Lung (tissue), 12 donors: ENCODE measurements around the gene DUOX1. TPM values are rescaled to one million over a fixed set of nuclear protein-coding genes. Genes with fewer than 3 reads are reported as not detected.
A peak's percentile ranks its signal among the peaks of the same experiment; 100 is the strongest.

Experiments used
- ATAC-seq: fragments of 200-7000 bp; cut with Tn5 transposase; one replicate; pipeline ENCODE4 v1.9.1; 2020; ENCODE audit warnings: moderate number of reproducible peaks; ENCODE audit not compliant: insufficient read depth, low FRiP score
- DNase-seq, 3 donors: peaks; one replicate each; pipeline ENCODE4 v3.0.0-alpha.2; 2013 to 2017
- H3K27ac ChIP-seq, 2 donors: one replicate each; pipeline ENCODE4 v1.5.1; 2013; ENCODE audit warnings: mild to moderate bottlenecking in 2 of 2, moderate library complexity in 2 of 2, control low read depth in 1 of 2, inconsistent platforms in 1 of 2, low read depth in 1 of 2, low read length in 1 of 2
- H3K27me3 ChIP-seq, 3 donors: one replicate each; pipeline ENCODE4 v1.5.1; 2013; ENCODE audit warnings: low read length in 2 of 3; ENCODE audit not compliant: control insufficient read depth in 3 of 3, insufficient read depth in 3 of 3
- H3K36me3 ChIP-seq, 4 donors: one replicate each; pipeline ENCODE4 v1.5.1; 2013; ENCODE audit warnings: low read length in 4 of 4, mild to moderate bottlenecking in 1 of 4, moderate library complexity in 1 of 4; ENCODE audit not compliant: control insufficient read depth in 4 of 4, insufficient read depth in 4 of 4
- H3K4me1 ChIP-seq, 5 donors: one replicate each; pipeline ENCODE4 v1.5.1; 2013; ENCODE audit warnings: low read length in 5 of 5, mild to moderate bottlenecking in 2 of 5, moderate library complexity in 1 of 5; ENCODE audit not compliant: control insufficient read depth in 5 of 5, insufficient read depth in 5 of 5
- H3K4me3 ChIP-seq: one replicate; pipeline ENCODE4 v1.5.1; 2013; ENCODE audit warnings: mild to moderate bottlenecking, control low read depth, moderate library complexity
- H3K9ac ChIP-seq, 2 donors: one replicate each; pipeline ENCODE4 v1.5.1; 2013; ENCODE audit warnings: low read length in 2 of 2, control low read depth in 1 of 2; ENCODE audit not compliant: insufficient read depth in 1 of 2
- H3K9me3 ChIP-seq, 4 donors: one replicate each; pipeline ENCODE4 v1.5.1; 2013; ENCODE audit warnings: low read length in 3 of 4, mild to moderate bottlenecking in 1 of 4, moderate library complexity in 1 of 4; ENCODE audit not compliant: control insufficient read depth in 4 of 4, insufficient read depth in 3 of 4
- CTCF ChIP-seq: IDR thresholded peaks from 2 replicates; pipeline ENCODE4 v1.5.1; 2012; ENCODE audit warnings: mild to moderate bottlenecking; ENCODE audit errors: control extremely low read depth, extremely low read depth
- WGBS, 2 donors: extraction: QIAGEN DNeasy Blood & Tissue Kit; methylation state at CpG; one replicate each; pipeline ENCODE4 v1.1.7; 2013; 5-methylcytosine and 5-hydroxymethylcytosine counted together
- polyA plus RNA-seq, 2 donors: library from polyadenylated mRNA; stranded (reverse); fragments of 200-250 nt; gene quantifications; one replicate each; pipeline ENCODE4 v1.2.1, GENCODE V29; 2013
- total RNA-seq, 2 donors: library from RNA; depleted of rRNA in 1 of 2; stranded (reverse); fragments of >200 nt in 1 of 2; gene quantifications; one replicate each; pipeline ENCODE4 v1.2.1, GENCODE V29; 2014 to 2021
- donor health status: control.
- donor health status: control.
- donor health status: Bipolar disorder and iron deficiency.
- donor health status: healthy.
- donor health status: DM: yes; HTN: yes; CAD: no.

DUOX1 gene
- total and polyA plus RNA-seq, 4 donors = 61.7 to 363 (median 115) TPM

GRCh38 chr15:45126535-45127158 is 3.1 kb upstream of the DUOX1 start:
- no peak overlapping the region for H3K27ac ChIP-seq
- no peak overlapping the region for H3K4me3 ChIP-seq
- DNase-seq (no peak), ATAC-seq (no peak)
- no peaks in the 10 kb centered on the region for H3K36me3 ChIP-seq
- WGBS, 2 donors = 68 to 71% methylated on average over 2 of the region's 2 CpGs
- H3K27me3 ChIP-seq = peaks cover 0 to 56% (median 55%) of the 10 kb centered on the region in 3 donors
- peaks cover 0 to 10% (median 0%) of the 10 kb centered on the region in 5 donors for H3K4me1 ChIP-seq
- no peaks in the 10 kb centered on the region for H3K9me3 ChIP-seq
- peak; percentile 11 for TF ChIP-seq CTCF
- H3K9ac ChIP-seq = no peak overlapping the region

- Histone ChIP-seq H3K9ac (no peak overlapping the region), H3K36me3 (no peaks in the 10 kb centered on the region), H3K9me3 (no peaks in the 10 kb centered on the region), H3K27me3 (peaks cover 0 to 61% (median 61%) of the 10 kb centered on the region in 3 donors), H3K4me1 (peaks cover 0 to 10% (median 0%) of the 10 kb centered on the region in 5 donors), H3K4me3 (peak overlapping the region; percentile 58), H3K27ac (peak overlapping the region in 1 of 2 donors; percentile 71)
- ATAC-seq (peak; percentile 15), DNase-seq (peak in 1 of 3 donors; percentile 37)
- TF ChIP-seq CTCF = no peak
- 4 to 6% methylated on average over 45 to 46 of the region's 47 CpGs for WGBS, 2 donors
Observed at GRCh38 chr15:45128971-45129639, 689 bp upstream of the DUOX1 start.

DNA sequence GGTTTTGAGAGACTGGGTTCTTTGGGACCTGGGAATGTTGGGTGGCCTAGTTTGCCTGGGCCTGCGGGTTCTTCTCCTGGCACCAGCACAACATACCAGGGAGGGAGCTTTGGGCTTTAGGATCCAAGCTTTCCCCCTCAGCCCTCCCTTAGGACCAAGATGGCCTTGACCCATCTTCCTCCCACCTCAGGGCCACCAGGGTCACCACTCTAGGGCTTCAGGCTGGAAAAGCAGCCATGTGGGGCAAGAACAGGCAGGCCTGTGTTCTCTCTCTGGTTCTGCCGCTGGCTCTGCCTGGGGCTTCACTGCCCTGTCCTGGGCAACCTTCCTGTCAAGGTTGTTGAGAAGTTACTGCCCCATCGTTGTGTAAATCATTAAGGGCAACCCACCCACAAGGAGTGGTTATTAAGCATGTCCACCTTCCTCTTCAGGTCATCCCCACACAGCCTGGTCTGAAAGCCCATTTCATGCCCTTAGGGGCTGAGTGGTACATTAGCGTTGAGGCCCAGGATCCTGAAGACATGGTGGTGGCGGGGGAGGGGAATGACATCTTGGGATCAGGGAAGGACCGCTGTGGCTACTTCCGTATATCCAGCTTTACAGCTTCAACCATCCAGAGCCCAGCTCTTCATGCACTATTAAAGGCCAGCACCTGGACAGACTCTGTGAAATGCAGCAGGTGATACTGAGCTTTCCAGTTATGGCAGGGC is 652 bp downstream of the DUOX1 start:
- no peak for DNase-seq
- H3K9ac ChIP-seq = no peak overlapping the region
- ATAC-seq = no peak
- H3K27me3 ChIP-seq = peaks cover 0 to 63% (median 62%) of the 10 kb centered on the region in 3 donors
- peak overlapping the region in 1 of 2 donors; percentile 76 for H3K27ac ChIP-seq
- 71 to 83% methylated on average over 7 of the region's 7 CpGs for WGBS, 2 donors
- peaks cover 0 to 17% (median 0%) of the 10 kb centered on the region in 5 donors for H3K4me1 ChIP-seq
- no peaks in the 10 kb centered on the region for H3K9me3 ChIP-seq
- TF ChIP-seq CTCF = no peak
- no peaks in the 10 kb centered on the region for H3K36me3 ChIP-seq
- peak overlapping the region; percentile 51 for H3K4me3 ChIP-seq
